Measurements from ENCODE around the gene ASPN. TPM values are rescaled to one million over a fixed set of nuclear protein-coding genes. Genes with fewer than 3 reads are reported as not detected.

ASPN gene
- total RNA-seq (2011; cell fraction: chromatin; rRNA removed; ENCODE audit: low replicate concordance) = not detected in 2 replicates
- total RNA-seq (2011; cell fraction: nucleolus; rRNA removed) = not detected in 2 replicates
- total RNA-seq (2011; cell fraction: nucleoplasm; rRNA removed) = not detected in 2 replicates
- total RNA-seq (2014; rRNA removed) = not detected in 2 replicates
- not detected in 2 replicates for total RNA-seq (2014; rRNA removed; fragmentation: Illumina TruSeq; extraction: Trizol)
- not detected in 2 replicates for total RNA-seq (2015; rRNA removed; fragmentation: Illumina TruSeq; extraction: Trizol)
- not detected in 2 replicates for total RNA-seq (2021)
- not detected in 2 replicates for polyA plus RNA-seq (2011; rRNA removed)
- not detected in 2 replicates for polyA plus RNA-seq (2011; cell fraction: cytosol; rRNA removed)
- not detected in 2 replicates for polyA plus RNA-seq (2011; cell fraction: nucleus; rRNA removed)
- 0.03 TPM in 1 of 2 replicates, not detected in the other for polyA plus RNA-seq (2012)
- not detected in 2 replicates for polyA plus RNA-seq (2014; fragmentation: Illumina TruSeq; extraction: Trizol)
- polyA plus RNA-seq (2014; fragmentation: Nextera tagmentation; extraction: Ambion mirVana) = under 1 TPM; 0.03 to 0.07 TPM
- not detected in 2 replicates for polyA plus RNA-seq (2014; rRNA removed)
- not detected in 2 replicates for polyA minus RNA-seq (2011; rRNA and poly(A)+ RNA removed)
- polyA minus RNA-seq (2011; cell fraction: cytosol; rRNA and poly(A)+ RNA removed) = not detected in 2 replicates
- not detected in 2 replicates for polyA minus RNA-seq (2011; cell fraction: nucleus; rRNA and poly(A)+ RNA removed)
- percentile 4 among the genes with signal in this experiment for Bru-seq, nascent RNA
- BruChase-seq, experiment 1, labeled RNA remaining after a 2-hour chase = not detected
- BruChase-seq, experiment 2, labeled RNA remaining after a 6-hour chase = not detected
- long read RNA-seq, experiment 1 = 0 reads
- long read RNA-seq, experiment 2 = 0 reads
- long read RNA-seq, experiment 3 = 0 reads

DNA sequence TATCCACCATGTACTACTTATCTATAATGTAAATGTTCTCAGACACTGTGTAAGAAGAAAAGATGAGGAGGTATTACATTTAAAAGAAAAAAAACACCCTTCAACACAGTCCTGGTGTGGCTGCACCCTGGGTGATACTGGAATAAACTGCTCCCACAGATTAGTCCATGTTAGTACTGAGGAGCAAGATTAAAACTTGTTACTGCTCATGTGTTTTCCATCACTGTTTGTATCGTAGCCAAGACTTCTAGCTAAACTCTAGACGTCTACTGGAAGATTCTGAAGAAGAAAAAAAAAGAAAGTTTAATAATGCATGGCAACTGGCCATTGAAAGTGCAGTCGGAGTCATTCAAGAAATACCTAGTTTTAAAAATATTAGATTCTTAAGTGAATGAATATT, at the start of gene ASPN:
TSS of gene ASPN (minus strand) at position 178 of the 400 bp plus-strand sequence.
- FAIRE-seq (no peak), DNase-seq (ENCODE audit: extremely low read depth in 1 of 4, low spot score in 3 of 4) (no peak), ATAC-seq (no peak)
- intact Hi-C loops (cut with micrococcal nuclease) (no loop called here), in situ Hi-C loops (cut with MboI) (no loop called here)
- no peaks in the 10 kb centered on the region for H3K9me1 ChIP-seq (ENCODE audit: control insufficient read depth, insufficient read depth, low read length)
- TF ChIP-seq ZC3H4 (CRISPR knock-in tag; IDR thresholded peaks at IDR 0.05; ENCODE audit: borderline replicate concordance) (no peak), SRSF1 (IDR thresholded peaks at IDR 0.05; ENCODE audit: low read depth, low read length) (no peak), PURB (CRISPR knock-in tag; IDR thresholded peaks at IDR 0.05; ENCODE audit: low read depth) (no peak), ZBTB12 (CRISPR knock-in tag; IDR thresholded peaks at IDR 0.05) (no peak), ZNF274 (IDR thresholded peaks at IDR 0.05; ENCODE audit: borderline replicate concordance, low read depth, low read length) (no peak), USF2 (CRISPR knock-in tag; IDR thresholded peaks at IDR 0.05) (no peak), MTA1 (IDR thresholded peaks at IDR 0.05; ENCODE audit: borderline replicate concordance) (no peak)
- H3K79me2 ChIP-seq (ENCODE audit: control insufficient read depth, insufficient read depth, low read length) = no peaks in the 10 kb centered on the region
- ChIA-PET POLR2A (interaction anchor here (0.8 to 1.0 kb wide), 2 partner anchors 9 to 53 kb away, joined by 3 read pairs; no protein-coding TSS in a partner anchor), CTCF (ENCODE audit: low intra/inter-chr PET ratio) (no interaction called here)
- no peaks in the 10 kb centered on the region for H3K9me3 ChIP-seq (replicated peaks; ENCODE audit: control insufficient read depth, insufficient read depth, low read depth, low read length)
- H3K4me3 ChIP-seq = no peak within 1 kb of the TSS
- BruUV-seq (replicated peaks) = no TSS peak
- 68% methylated on average over 3 of the region's 3 CpGs for WGBS (ENCODE audit: insufficient coverage, low coverage, missing lambda C conversion rate)
- H3K9ac ChIP-seq (ENCODE audit: insufficient read depth in 1 of 2, low read depth in 2 of 2, low read length in 2 of 2) = no peak within 1 kb of the TSS
- no peaks in the 10 kb centered on the region for H3K36me3 ChIP-seq (ENCODE audit: control insufficient read depth, insufficient read depth, low read length)
- H3K4me1 ChIP-seq (replicated peaks in 1 of 2; ENCODE audit: control insufficient read depth in 2 of 2, insufficient read depth in 2 of 2, low read length in 2 of 2) = peaks cover 0 to 2% of the 10 kb centered on the region in 2 experiments; a peak in 2 of 5 replicates
- H2AFZ ChIP-seq (ENCODE audit: low read depth, low read length) = peak within 1 kb of the TSS; percentile 32
- H3K27me3 ChIP-seq (ENCODE audit: control insufficient read depth in 2 of 2, insufficient read depth in 2 of 2, low read length in 2 of 2) = no peaks in the 10 kb centered on the region
- H3K27ac ChIP-seq (ENCODE audit: extremely low read depth, low read depth, low read length) = no peak within 1 kb of the TSS; the same call in 2 of the 3 replicates
- no peak within 1 kb of the TSS for H3K4me2 ChIP-seq (ENCODE audit: insufficient read depth, low read length)
- H4K20me1 ChIP-seq (replicated peaks; ENCODE audit: control insufficient read depth, insufficient read depth, low read length) = no peaks in the 10 kb centered on the region

All from K562 (cell line).